M059J (cell line): ENCODE data around the gene NFIA. TPM values are rescaled to one million over a fixed set of nuclear protein-coding genes. Genes with fewer than 3 reads are reported as not detected.

Experiments
- DNase-seq: peaks from one replicate; pipeline ENCODE4 v3.0.0-alpha.2; 2012; ENCODE audit warnings: low read depth
- total RNA-seq: library from RNA; depleted of rRNA; stranded (reverse); fragments of >200 nt; shearing (Covaris generic); gene quantifications from 2 replicates; pipeline ENCODE4 v1.2.3, GENCODE V29; 2014; rRNA removed

Gene NFIA
- 0.17 and 1.2 TPM in 2 replicates for total RNA-seq

GRCh38 chr1:61082311-61083012 lies at the start of gene NFIA:
NFIA (plus strand) TSS chr1:61082561.
- peak; percentile 41 for DNase-seq

DNA sequence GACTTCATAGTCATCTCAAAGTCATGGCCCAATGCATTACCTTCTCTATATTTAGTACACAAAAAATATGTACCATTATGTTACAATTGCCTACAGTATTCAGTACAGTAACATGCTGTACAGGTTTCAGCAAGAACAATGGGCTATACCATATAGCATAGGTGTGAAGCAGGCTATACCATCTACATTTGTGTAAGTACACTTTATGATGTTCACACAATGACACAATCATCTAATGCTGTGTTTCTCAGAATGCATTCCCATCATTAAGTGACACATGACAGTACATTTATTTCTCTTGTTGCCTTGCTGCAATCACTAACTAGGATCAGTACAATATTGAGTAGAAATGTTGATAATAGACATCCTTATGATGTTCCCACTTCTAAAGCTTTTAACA lies 46.5 kb upstream of the NFIA start:
- DNase-seq, result no peak

- no peak for DNase-seq
Observed at GRCh38 chr1:61042466-61043009, 39.8 kb upstream of the NFIA start.

- DNase-seq, result peak; percentile 56
Observed at GRCh38 chr1:61043010-61043820, 39.1 kb upstream of the NFIA start.

DNA sequence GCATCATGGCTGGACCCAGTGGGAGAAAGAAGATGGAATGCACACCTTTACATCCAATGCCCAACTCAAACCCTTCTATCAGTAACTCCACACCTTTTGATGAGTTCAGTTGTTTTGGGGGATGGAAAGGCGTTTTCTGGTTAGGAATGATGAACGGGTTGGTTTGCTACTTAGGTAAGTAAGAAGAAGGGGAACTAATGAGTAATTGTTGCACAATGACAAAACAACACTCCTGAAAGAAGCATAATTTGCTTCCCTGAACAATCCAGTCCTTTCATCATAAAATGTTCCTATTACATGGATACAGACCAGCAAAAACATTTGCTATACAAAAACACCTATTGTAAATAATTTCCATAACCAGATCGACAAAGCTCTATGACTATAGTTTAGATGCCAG lies 35.9 kb upstream of the NFIA start:
- DNase-seq, result no peak

- DNase-seq, result no peak
Observed at GRCh38 chr1:61047061-61047460, 35.3 kb upstream of the NFIA start.

- DNase-seq, result peak; percentile 67
Observed at GRCh38 chr1:61049850-61050540, 32.4 kb upstream of the NFIA start.

DNA sequence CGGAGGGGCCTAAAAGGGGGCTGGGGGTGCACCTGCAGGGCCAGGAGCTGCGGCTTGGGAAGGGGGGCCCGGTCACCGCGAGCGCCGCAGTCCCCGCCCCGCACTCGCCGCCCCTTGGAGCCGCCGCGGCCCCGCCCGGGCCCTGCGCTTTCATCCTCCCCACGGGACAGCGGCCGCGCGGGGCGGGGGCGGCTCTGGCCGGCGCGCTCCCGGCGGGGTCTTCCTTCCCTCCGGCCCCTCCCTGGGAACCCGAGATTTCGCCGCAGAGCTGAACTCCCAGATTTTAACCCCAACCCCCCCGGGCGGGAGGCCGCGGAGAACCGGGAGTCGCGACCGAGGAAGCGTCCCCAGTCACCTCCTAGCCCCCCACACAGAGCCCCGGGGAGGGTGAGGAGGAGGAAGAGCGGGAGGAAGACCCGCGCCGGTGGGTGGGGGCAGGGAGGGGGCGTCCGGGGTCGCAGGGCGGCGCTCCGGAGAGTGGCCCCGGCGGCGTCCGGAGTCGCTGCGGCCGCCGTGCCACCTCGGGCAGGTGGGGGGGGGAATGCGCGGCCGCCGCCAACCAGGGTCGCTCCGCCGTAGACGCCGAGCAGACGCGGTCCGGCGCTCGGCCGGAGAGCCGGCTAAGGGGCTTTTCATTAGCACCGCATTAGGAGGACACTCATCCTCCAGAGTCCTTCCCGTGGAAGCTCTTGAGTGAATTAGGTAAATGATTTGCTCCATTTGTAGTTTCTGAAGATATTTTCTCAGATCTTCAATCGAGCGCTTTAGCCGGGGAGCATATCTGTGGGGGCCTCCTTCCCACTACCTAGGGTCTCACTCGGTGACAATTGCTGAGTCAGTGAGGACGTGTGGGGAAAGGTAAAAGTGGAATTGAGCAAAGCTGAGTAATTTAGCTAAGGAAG lies 31.6 kb upstream of the NFIA start:
- no peak for DNase-seq

GRCh38 chr1:61051443-61051718 lies 31.0 kb upstream of the NFIA start:
- no peak for DNase-seq

DNA sequence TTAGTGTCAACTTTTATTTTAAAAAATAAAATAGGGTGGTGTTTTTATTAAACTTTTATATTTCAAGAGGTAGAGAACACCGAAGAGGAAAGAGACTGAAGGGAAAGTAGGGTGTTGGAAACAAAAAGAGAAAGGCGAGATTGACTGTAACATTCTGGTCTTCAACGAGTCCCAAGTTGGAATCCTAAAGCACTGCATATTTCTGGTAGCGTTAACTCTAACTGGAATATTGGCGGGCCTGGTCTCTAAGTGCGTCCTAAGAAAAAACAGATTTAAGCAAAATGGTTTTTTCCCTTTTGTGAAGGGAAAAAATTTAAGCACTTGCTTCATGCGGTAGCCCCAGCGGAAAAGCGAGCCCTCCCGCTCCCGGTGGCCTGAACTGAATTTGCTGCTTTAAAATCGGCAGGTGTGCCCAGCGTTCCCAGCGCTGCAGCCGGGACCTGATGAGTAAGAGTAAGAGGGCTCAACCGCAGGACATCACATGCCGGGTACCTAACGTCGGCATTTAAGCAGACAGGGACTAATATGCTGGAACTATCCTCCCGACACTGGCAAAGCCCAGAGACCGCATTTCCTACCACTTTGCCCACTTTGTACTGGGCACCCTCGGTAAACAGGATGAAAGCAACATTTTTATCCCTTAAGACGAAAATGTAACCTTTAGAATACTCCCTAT lies 30.5 kb upstream of the NFIA start:
- peak; percentile 26 for DNase-seq

DNA sequence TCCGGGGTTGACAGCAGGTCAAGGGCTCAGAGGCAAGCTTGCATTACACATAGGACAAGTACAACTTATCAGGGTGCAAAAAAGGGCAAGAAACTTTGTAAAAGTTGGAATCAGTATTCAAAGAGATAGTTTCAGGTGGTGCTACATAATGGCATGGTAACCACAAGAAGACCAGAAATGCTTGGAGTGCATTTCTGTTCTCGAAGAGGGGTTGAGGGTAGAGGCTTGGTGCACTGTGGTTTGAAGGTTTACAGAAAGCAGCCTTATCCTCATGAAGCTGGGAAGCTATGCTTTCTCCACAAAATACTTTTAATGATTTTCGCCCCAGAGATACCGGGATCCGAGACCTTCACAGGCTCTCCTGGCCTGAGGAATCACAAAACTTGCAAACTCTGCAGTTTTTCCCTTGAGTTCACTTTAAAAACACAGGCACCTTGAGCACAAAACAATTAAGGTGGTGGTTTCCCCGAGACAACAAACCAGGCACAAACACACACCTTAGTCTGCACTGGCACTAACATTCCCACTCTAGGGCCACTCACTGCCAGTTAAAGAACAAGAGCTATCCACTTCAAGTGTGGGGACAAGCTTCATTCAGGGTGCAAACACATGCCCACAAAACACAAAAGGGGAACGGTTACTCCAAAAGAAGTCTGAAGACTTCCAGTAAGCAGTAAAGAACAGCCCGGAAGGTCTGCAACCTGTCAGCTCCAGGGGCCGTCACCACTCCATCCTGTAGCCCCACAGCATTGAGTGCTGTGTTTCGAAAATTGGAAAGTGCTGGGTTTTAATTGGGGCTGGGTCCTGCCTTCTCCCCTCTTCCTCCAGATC lies 29.8 kb upstream of the NFIA start:
- DNase-seq, result no peak

DNA sequence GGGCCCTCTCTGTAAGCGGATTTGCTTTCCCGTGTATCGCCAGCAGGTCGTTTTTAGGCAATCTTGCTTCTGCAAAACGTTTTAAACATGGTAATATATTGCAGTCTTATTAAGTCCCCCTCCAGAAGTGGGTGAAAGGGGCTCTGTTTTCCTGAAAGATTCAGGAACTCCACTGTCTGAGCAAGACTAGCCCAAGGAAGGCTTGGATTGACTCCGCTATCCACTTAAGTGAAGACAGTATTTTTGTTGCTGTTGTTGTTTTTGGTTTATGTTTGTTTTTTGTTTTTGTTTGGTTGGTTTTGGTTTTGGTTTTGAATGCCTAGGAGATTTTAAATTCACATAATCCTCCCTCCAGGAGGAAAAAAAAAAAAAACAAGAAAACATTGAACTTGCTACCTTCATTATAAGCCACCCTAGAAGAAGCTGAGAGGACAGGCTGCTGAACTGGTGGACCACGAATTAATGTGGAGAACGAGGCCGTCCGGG lies 29.1 kb upstream of the NFIA start:
- no peak for DNase-seq

GRCh38 chr1:61053712-61054600 lies 28.4 kb upstream of the NFIA start:
- DNase-seq, result no peak

- DNase-seq, result no peak
Observed at GRCh38 chr1:61054601-61054993, 27.8 kb upstream of the NFIA start.

DNA sequence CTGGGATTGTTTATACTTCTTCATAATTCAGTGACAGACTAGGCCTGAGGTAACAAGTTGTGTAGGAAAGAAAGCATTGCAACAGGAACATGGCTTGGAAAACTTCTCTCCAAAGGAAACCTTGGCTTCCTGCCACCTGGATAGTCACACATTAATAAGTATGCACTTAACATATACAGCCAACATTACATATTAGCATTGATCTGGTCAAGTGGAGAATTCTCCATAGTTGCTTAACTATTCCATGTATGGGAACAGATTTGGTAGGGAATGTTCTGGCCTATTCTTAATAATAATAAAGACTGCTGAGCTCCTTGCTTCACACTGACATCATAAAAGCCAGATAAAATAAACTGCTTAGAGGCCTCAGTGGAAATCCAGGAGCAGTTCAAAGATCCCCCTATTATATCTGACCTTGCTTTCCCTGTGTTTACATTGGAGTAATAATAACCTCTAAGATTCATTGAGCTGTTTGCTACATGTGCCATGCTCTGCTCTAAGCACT lies 27.2 kb upstream of the NFIA start:
- DNase-seq, result no peak

- DNase-seq, result no peak
Observed at GRCh38 chr1:61056196-61056572, 26.2 kb upstream of the NFIA start.

GRCh38 chr1:61056573-61057439 lies 25.6 kb upstream of the NFIA start:
- DNase-seq, result no peak
